Fibroblast of lung (primary cell): Measurements from ENCODE around the gene GADD45G. TPM values are rescaled to one million over a fixed set of nuclear protein-coding genes. Genes with fewer than 3 reads are reported as not detected.

Experiments used
- DNase-seq, 2 donors: peaks; one replicate each; pipeline versions ENCODE4 v3.0.0 to v3.0.0-alpha.2; 2010; ENCODE audit warnings: low read depth in 2 of 2
- H2AFZ ChIP-seq: 2 replicates; pipeline ENCODE4 v1.5.1; 2012; ENCODE audit warnings: low read length, control low read depth, inconsistent platforms
- H3K27ac ChIP-seq: 2 replicates; pipeline ENCODE4 v1.5.1; 2011; ENCODE audit warnings: low read length, control low read depth; ENCODE audit not compliant: insufficient read depth
- H3K27me3 ChIP-seq: 2 replicates; pipeline ENCODE4 v1.5.1; 2011; ENCODE audit warnings: mild to moderate bottlenecking, low read length; ENCODE audit not compliant: control insufficient read depth, insufficient read depth
- H3K36me3 ChIP-seq: 2 replicates; pipeline ENCODE4 v1.5.1; 2011; ENCODE audit warnings: low read length; ENCODE audit not compliant: control insufficient read depth, insufficient read depth
- H3K4me1 ChIP-seq: 2 replicates; pipeline ENCODE4 v1.5.1; 2011; ENCODE audit warnings: low read length; ENCODE audit not compliant: control insufficient read depth, insufficient read depth; ENCODE audit errors: extremely low read depth
- H3K4me2 ChIP-seq: 2 replicates; pipeline ENCODE4 v1.5.1; 2011; ENCODE audit warnings: low read length, control low read depth; ENCODE audit not compliant: insufficient read depth; ENCODE audit errors: extremely low read depth
- H3K4me3 ChIP-seq, 4 experiments: fragments of 200-600 bp in 1 of 4; sonication (generic) in 1 of 4; replicated peaks in 1 of 4; 2 replicates each; pipeline ENCODE4 v1.5.1; 2011 to 2016; ENCODE audit warnings: low read length in 4 of 4, low read depth in 3 of 4, mild to moderate bottlenecking in 3 of 4, control low read depth in 2 of 4, inconsistent platforms in 1 of 4, mixed read lengths in 1 of 4; ENCODE audit not compliant: insufficient read depth in 1 of 4; ENCODE audit errors: control extremely low read depth in 1 of 4
- H3K79me2 ChIP-seq: 2 replicates; pipeline ENCODE4 v1.5.1; 2012; ENCODE audit warnings: mild to moderate bottlenecking, low read length, inconsistent platforms; ENCODE audit not compliant: control insufficient read depth, insufficient read depth
- H3K9ac ChIP-seq: 2 replicates; pipeline ENCODE4 v1.5.1; 2011; ENCODE audit warnings: mild to moderate bottlenecking, low read length, control low read depth; ENCODE audit not compliant: insufficient read depth
- H3K9me3 ChIP-seq: 2 replicates; pipeline ENCODE4 v1.5.1; 2012; ENCODE audit warnings: low read depth, low read length; ENCODE audit not compliant: control insufficient read depth, insufficient read depth
- H4K20me1 ChIP-seq: 2 replicates; pipeline ENCODE4 v1.5.1; 2011; ENCODE audit warnings: low read length; ENCODE audit not compliant: control insufficient read depth, insufficient read depth; ENCODE audit errors: extremely low read depth
- CTCF ChIP-seq, 2 donors: IDR thresholded peaks in 1 of 2; conservative IDR thresholded peaks in 1 of 2; 1 replicate in 1 of 2; 2 replicates in 1 of 2; pipeline ENCODE4 v1.5.1; 2011 to 2012; ENCODE audit warnings: low read length in 2 of 2, control low read depth in 1 of 2, inconsistent platforms in 1 of 2, low read depth in 1 of 2, mild to moderate bottlenecking in 1 of 2
- EZH2 ChIP-seq: IDR thresholded peaks from 2 replicates; pipeline ENCODE4 v1.5.1; 2012; ENCODE audit warnings: low read length, control low read depth, mild to moderate bottlenecking; ENCODE audit errors: missing control alignments
- polyA plus RNA-seq, 2 donors: library from polyadenylated mRNA; depleted of rRNA in 1 of 2; stranded (reverse) in 1 of 2; unstranded in 1 of 2; fragments of >200 nt; gene quantifications; 2 replicates each; pipeline ENCODE4 v1.2.1, GENCODE V29; 2011 to 2012; ENCODE audit warnings: missing spikeins in 1 of 2
- total RNA-seq: library from RNA; depleted of rRNA; stranded (reverse); fragments of >200 nt; gene quantifications from 2 replicates; pipeline ENCODE4 v1.2.1, GENCODE V29; 2014

Gene GADD45G
- total and polyA plus RNA-seq, 2 donors (not counting 1 experiment from before 2014, with no cell fraction given) = 3.5 TPM; not detected in 1

- TF ChIP-seq CTCF (conservative IDR thresholded peaks at IDR 0.05 in 1 of 2, IDR thresholded peaks at IDR 0.05 in 1 of 2; ENCODE audit: low read depth in 1 of 2, low read length in 2 of 2) (no peak), EZH2 (no peak)
- no peaks in the 10 kb centered on the region for H3K27me3 ChIP-seq
- no peaks in the 10 kb centered on the region for H3K79me2 ChIP-seq
- H3K4me3 ChIP-seq = no peak overlapping the region
- no peaks in the 10 kb centered on the region for H3K4me1 ChIP-seq
- H3K36me3 ChIP-seq = no peaks in the 10 kb centered on the region
- H3K4me2 ChIP-seq = no peak overlapping the region
- H2AFZ ChIP-seq = no peak overlapping the region
- H3K9me3 ChIP-seq = no peaks in the 10 kb centered on the region
- DNase-seq = no peak
- no peak overlapping the region for H3K27ac ChIP-seq
- no peak overlapping the region for H3K9ac ChIP-seq
- H4K20me1 ChIP-seq = no peaks in the 10 kb centered on the region
These were observed 30.5 kb upstream of the GADD45G start for GRCh38 chr9:89574309-89574708.

GRCh38 chr9:89576404-89576839 lies 28.4 kb upstream of the GADD45G start:
- Histone ChIP-seq H3K4me1 (no peaks in the 10 kb centered on the region), H3K4me2 (no peak overlapping the region), H3K9ac (no peak overlapping the region), H3K79me2 (no peaks in the 10 kb centered on the region), H3K36me3 (no peaks in the 10 kb centered on the region), H3K9me3 (no peaks in the 10 kb centered on the region), H2AFZ (no peak overlapping the region), H3K4me3 (no peak overlapping the region), H3K27me3 (no peaks in the 10 kb centered on the region), H4K20me1 (no peaks in the 10 kb centered on the region), H3K27ac (no peak overlapping the region)
- DNase-seq = peak; percentile 13 to 58
- TF ChIP-seq EZH2 = no peak
- peak; percentile 49 to 60 for TF ChIP-seq CTCF (conservative IDR thresholded peaks at IDR 0.05 in 1 of 2, IDR thresholded peaks at IDR 0.05 in 1 of 2; ENCODE audit: low read depth in 1 of 2, low read length in 2 of 2)

GRCh38 chr9:89577363-89577762 lies 27.4 kb upstream of the GADD45G start:
- TF ChIP-seq EZH2 (no peak), CTCF (conservative IDR thresholded peaks at IDR 0.05 in 1 of 2, IDR thresholded peaks at IDR 0.05 in 1 of 2; ENCODE audit: low read depth in 1 of 2, low read length in 2 of 2) (no peak)
- H3K36me3 ChIP-seq = no peaks in the 10 kb centered on the region
- no peak for DNase-seq
- no peaks in the 10 kb centered on the region for H3K4me1 ChIP-seq
- H3K4me2 ChIP-seq = no peak overlapping the region
- H2AFZ ChIP-seq = no peak overlapping the region
- H4K20me1 ChIP-seq = no peaks in the 10 kb centered on the region
- no peaks in the 10 kb centered on the region for H3K79me2 ChIP-seq
- no peaks in the 10 kb centered on the region for H3K9me3 ChIP-seq
- H3K27me3 ChIP-seq = no peaks in the 10 kb centered on the region
- H3K27ac ChIP-seq = no peak overlapping the region
- H3K9ac ChIP-seq = no peak overlapping the region
- no peak overlapping the region for H3K4me3 ChIP-seq
